ENCODE measurements around the gene PKLR.

- TF ChIP-seq CTCF (conservative IDR thresholded peaks at IDR 0.05; ENCODE audit: low read depth, low read length) (no peak), CEBPB (IDR thresholded peaks at IDR 0.05; ENCODE audit: low read depth, low read length) (no peak), RAD21 (IDR thresholded peaks at IDR 0.05; ENCODE audit: low read length) (no peak), NFE2L2 (IDR thresholded peaks at IDR 0.05; ENCODE audit: low read depth, low read length) (no peak), CHD1 (IDR thresholded peaks at IDR 0.05; ENCODE audit: low read depth, low read length) (no peak), USF2 (IDR thresholded peaks at IDR 0.05; ENCODE audit: low read depth, low read length) (no peak), POLR2A (IDR thresholded peaks at IDR 0.05; ENCODE audit: low read depth, low read length) (no peak), MAZ (IDR thresholded peaks at IDR 0.05; ENCODE audit: borderline replicate concordance, low read depth, low read length) (no peak), RFX5 (IDR thresholded peaks at IDR 0.05; ENCODE audit: low read depth, low read length) (no peak)
These were observed 8.0 kb downstream of the PKLR start for GRCh38 chr1:155293086-155293749.
